ENCODE data around the gene ENTREP1. TPM values are rescaled to one million over a fixed set of nuclear protein-coding genes. Genes with fewer than 3 reads are reported as not detected.

Gene ENTREP1
- total RNA-seq, 4 donors from 2014 or later = 2.2 to 23.2 (median 9.0) TPM

- 81 to 94% methylated on average over 9 to 52 of the region's 52 CpGs for WGBS, 2 donors (ENCODE audit: low coverage in 1 of 2)
- TF ChIP-seq EP300 (IDR thresholded peaks at IDR 0.05; ENCODE audit: low read depth) (no peak), POLR2AphosphoS5 (IDR thresholded peaks at IDR 0.05) (no peak)
- Histone ChIP-seq H3K4me3 (no peak overlapping the region), H3K4me1 (no peaks in the 10 kb centered on the region), H3K27ac (no peak overlapping the region), H3K36me3 (no peaks in the 10 kb centered on the region), H3K27me3 (peaks cover 5% of the 10 kb centered on the region), H3K9me3 (no peaks in the 10 kb centered on the region)
- in situ Hi-C loops (cut with MboI; ENCODE audit: low pct_ligation_motif_present in 1 of 4, low pct_unique_long_range_greater_than_20kb in 1 of 4, low sequenced_read_pairs in 3 of 4) = loop anchor here in 2 of 4 donors (10.0 to 25.0 kb wide), 2 partner anchors 143 to 500 kb away; no protein-coding TSS in a partner anchor
- intact Hi-C loops (cut with DNase I; ENCODE audit: low total_unique reads) = no loop called here
- no peak for DNase-seq
Observed at GRCh38 chr9:69411931-69412740, 87.1 kb downstream of the ENTREP1 start.

GRCh38 chr9:69412741-69413150 is 87.7 kb downstream of the ENTREP1 start:
- in situ Hi-C loops (cut with MboI; ENCODE audit: low pct_ligation_motif_present in 1 of 4, low pct_unique_long_range_greater_than_20kb in 1 of 4, low sequenced_read_pairs in 3 of 4) (loop anchor here in 2 of 4 donors (10.0 to 25.0 kb wide), 2 partner anchors 142 to 500 kb away; no protein-coding TSS in a partner anchor), intact Hi-C loops (cut with DNase I; ENCODE audit: low total_unique reads) (no loop called here)
- Histone ChIP-seq H3K4me1 (no peaks in the 10 kb centered on the region), H3K4me3 (no peak overlapping the region), H3K27ac (no peak overlapping the region), H3K27me3 (peaks cover 5% of the 10 kb centered on the region), H3K9me3 (no peaks in the 10 kb centered on the region), H3K36me3 (no peaks in the 10 kb centered on the region)
- DNase-seq = peak; percentile 25
- 36 to 46% methylated on average over 9 to 20 of the region's 20 CpGs for WGBS, 2 donors (ENCODE audit: low coverage in 1 of 2)
- TF ChIP-seq POLR2A (IDR thresholded peaks at IDR 0.05) (no peak), EP300 (IDR thresholded peaks at IDR 0.05; ENCODE audit: low read depth) (no peak), CTCF (IDR thresholded peaks at IDR 0.05) (peak in 4 of 5 experiments; percentile 37 to 45 (median 43)), POLR2AphosphoS5 (IDR thresholded peaks at IDR 0.05) (no peak)

GRCh38 chr9:69420611-69421270 is 95.7 kb downstream of the ENTREP1 start:
- no peak for DNase-seq
- no peaks in the 10 kb centered on the region for H3K27me3 ChIP-seq
- TF ChIP-seq POLR2A (IDR thresholded peaks at IDR 0.05) = no peak
- TF ChIP-seq CTCF (IDR thresholded peaks at IDR 0.05) = no peak
- no peak for TF ChIP-seq POLR2AphosphoS5 (IDR thresholded peaks at IDR 0.05)
- TF ChIP-seq EP300 (IDR thresholded peaks at IDR 0.05; ENCODE audit: low read depth) = no peak
- H3K4me1 ChIP-seq = no peaks in the 10 kb centered on the region
- H3K9me3 ChIP-seq = no peaks in the 10 kb centered on the region
- intact Hi-C loops (cut with DNase I; ENCODE audit: low total_unique reads) = loop anchor here (10.0 kb wide), 2 partner anchors 124 to 1194 kb away; no protein-coding TSS in a partner anchor
- WGBS, 2 donors (ENCODE audit: low coverage in 1 of 2) = 71 to 86% methylated on average over 1 to 10 of the region's 10 CpGs
- no peak overlapping the region for H3K4me3 ChIP-seq
- in situ Hi-C loops (cut with MboI; ENCODE audit: low pct_ligation_motif_present in 1 of 4, low pct_unique_long_range_greater_than_20kb in 1 of 4, low sequenced_read_pairs in 3 of 4) = loop anchor here in 3 of 4 donors (5.0 to 25.0 kb wide), 4 partner anchors 124 to 492 kb away; no protein-coding TSS in a partner anchor
- H3K36me3 ChIP-seq = no peaks in the 10 kb centered on the region
- no peak overlapping the region for H3K27ac ChIP-seq

GRCh38 chr9:69421908-69422801 is 97.1 kb downstream of the ENTREP1 start:
- DNase-seq = peak; percentile 55
- 48 to 56% methylated on average over 5 to 16 of the region's 16 CpGs for WGBS, 2 donors (ENCODE audit: low coverage in 1 of 2)
- Histone ChIP-seq H3K9me3 (no peaks in the 10 kb centered on the region), H3K27ac (no peak overlapping the region), H3K4me1 (no peaks in the 10 kb centered on the region), H3K4me3 (no peak overlapping the region), H3K36me3 (no peaks in the 10 kb centered on the region), H3K27me3 (no peaks in the 10 kb centered on the region)
- in situ Hi-C loops (cut with MboI; ENCODE audit: low pct_ligation_motif_present in 1 of 4, low pct_unique_long_range_greater_than_20kb in 1 of 4, low sequenced_read_pairs in 3 of 4) (loop anchor here in 3 of 4 donors (5.0 to 25.0 kb wide), 4 partner anchors 123 to 490 kb away; no protein-coding TSS in a partner anchor), intact Hi-C loops (cut with DNase I; ENCODE audit: low total_unique reads) (loop anchor here (10.0 kb wide), 2 partner anchors 123 to 1193 kb away; no protein-coding TSS in a partner anchor)
- TF ChIP-seq CTCF (IDR thresholded peaks at IDR 0.05) (peak; percentile 76 to 86 (median 79)), EP300 (IDR thresholded peaks at IDR 0.05; ENCODE audit: low read depth) (no peak)
